Activated CD8-positive, alpha-beta T cell treated with anti-CD3 and anti-CD28 coated beads for 36 hours (primary cell): ENCODE measurements around the gene F10. TPM values are rescaled to one million over a fixed set of nuclear protein-coding genes. Genes with fewer than 3 reads are reported as not detected.

Experiments used
- ATAC-seq: fragments of 200-7000 bp; cut with Tn5 transposase; one replicate; pipeline ENCODE4 v1.10.0; 2021; ENCODE audit warnings: mild to moderate bottlenecking, moderate library complexity
- CTCF ChIA-PET: fragments of 350-600 bp; sonication (Branson Sonifier 250); formaldehyde crosslinking; loops from one replicate; lab custom pipeline; 2021; ENCODE audit warnings: antibody characterized with exemption; lab: Charles Lee
- POLR2A ChIA-PET: fragments of 350-600 bp; sonication (Branson Sonifier 250); formaldehyde crosslinking; loops from one replicate; lab custom pipeline; 2021; ENCODE audit warnings: antibody characterized with exemption; lab: Charles Lee
- DNase-seq: peaks from one replicate; pipeline ENCODE4 v3.0.0-alpha.2; 2020
- H3K27ac Mint-ChIP-seq: one replicate; pipeline ENCODE4 v1.8.0; 2021; ENCODE audit warnings: mild to moderate bottlenecking, mixed read lengths
- H3K27me3 Mint-ChIP-seq: one replicate; pipeline ENCODE4 v1.8.0; 2021; ENCODE audit warnings: mixed read lengths
- H3K36me3 Mint-ChIP-seq: one replicate; pipeline ENCODE4 v1.8.0; 2021; ENCODE audit warnings: low read depth, mixed read lengths
- H3K4me1 Mint-ChIP-seq: one replicate; pipeline ENCODE4 v1.8.0; 2021; ENCODE audit warnings: low read depth, mixed read lengths
- H3K4me3 Mint-ChIP-seq: one replicate; pipeline ENCODE4 v1.8.0; 2021; ENCODE audit warnings: mild to moderate bottlenecking, moderate library complexity, mixed read lengths
- H3K9me3 Mint-ChIP-seq: one replicate; pipeline ENCODE4 v1.8.0; 2021; ENCODE audit warnings: mixed read lengths
- CTCF ChIP-seq: fragments of 200-600 bp; IDR thresholded peaks from one replicate; pipeline ENCODE4 v1.8.0; 2022; ENCODE audit warnings: antibody characterized with exemption, mild to moderate bottlenecking
- intact Hi-C: fragments of 100-400 bp; cut with micrococcal nuclease; formaldehyde crosslinking; loops from one replicate; pipeline ENCODE4 v1.10.0; 2022
- total RNA-seq, 2 experiments: library from RNA; stranded (reverse); gene quantifications; one replicate each; pipeline ENCODE4 v1.2.3, GENCODE V29; 2021

Gene F10
- total RNA-seq, 2 experiments from 2014 or later, result not detected

- H3K9me3 Mint-ChIP-seq, result no peaks in the 10 kb centered on the region
- no peak overlapping the region for H3K27ac Mint-ChIP-seq
- intact Hi-C loops, result no loop called here
- H3K27me3 Mint-ChIP-seq, result no peaks in the 10 kb centered on the region
- TF ChIP-seq CTCF, result no peak
- H3K4me3 Mint-ChIP-seq, result no peak overlapping the region
- ATAC-seq (no peak), DNase-seq (no peak)
- H3K36me3 Mint-ChIP-seq, result no peaks in the 10 kb centered on the region
- CTCF ChIA-PET, result interaction anchor here (1.0 to 1.2 kb wide), 2 partner anchors 198 to 274 kb away, joined by 3 read pairs; no protein-coding TSS in a partner anchor
- POLR2A ChIA-PET, result interaction anchor here (0.6 kb wide), 1 partner anchor 9 kb away, joined by 3 read pairs; no protein-coding TSS in a partner anchor
- peaks cover 12% of the 10 kb centered on the region for H3K4me1 Mint-ChIP-seq
Measured at GRCh38 chr13:113141601-113141970, 19.0 kb downstream of the F10 start.

GRCh38 chr13:113142876-113143275 is 20.3 kb downstream of the F10 start:
- H3K4me3 Mint-ChIP-seq, result no peak overlapping the region
- no peak for ATAC-seq
- H3K4me1 Mint-ChIP-seq, result peaks cover 12% of the 10 kb centered on the region
- H3K27me3 Mint-ChIP-seq, result no peaks in the 10 kb centered on the region
- no peak for TF ChIP-seq CTCF
- no peaks in the 10 kb centered on the region for H3K36me3 Mint-ChIP-seq
- no peaks in the 10 kb centered on the region for H3K9me3 Mint-ChIP-seq
- no peak overlapping the region for H3K27ac Mint-ChIP-seq
- ChIA-PET CTCF (no interaction called here), POLR2A (no interaction called here)
- intact Hi-C loops, result no loop called here
- DNase-seq, result no peak

GRCh38 chr13:113143466-113144254 is 21.1 kb downstream of the F10 start:
- POLR2A ChIA-PET, result no interaction called here
- Mint-ChIP-seq H3K9me3 (no peaks in the 10 kb centered on the region), H3K27me3 (no peaks in the 10 kb centered on the region), H3K4me1 (peaks cover 12% of the 10 kb centered on the region), H3K36me3 (no peaks in the 10 kb centered on the region), H3K27ac (no peak overlapping the region), H3K4me3 (no peak overlapping the region)
- intact Hi-C loops, result no loop called here
- CTCF ChIA-PET, result no interaction called here
- no peak for TF ChIP-seq CTCF
- DNase-seq (no peak), ATAC-seq (no peak)

- POLR2A ChIA-PET, result no interaction called here
Measured at GRCh38 chr13:113144255-113144629, 21.6 kb downstream of the F10 start.

More at GRCh38 chr13:113144255-113144629, 21.6 kb downstream of the F10 start:
- Mint-ChIP-seq H3K4me1 (peaks cover 12% of the 10 kb centered on the region), H3K9me3 (no peaks in the 10 kb centered on the region), H3K4me3 (no peak overlapping the region), H3K27me3 (no peaks in the 10 kb centered on the region), H3K36me3 (no peaks in the 10 kb centered on the region), H3K27ac (no peak overlapping the region)
- no peak for TF ChIP-seq CTCF
- CTCF ChIA-PET, result no interaction called here
- no peak for DNase-seq
- intact Hi-C loops, result no loop called here
- ATAC-seq, result no peak
